Measurements from ENCODE around the gene HOXD12. TPM values are rescaled to one million over a fixed set of nuclear protein-coding genes. Genes with fewer than 3 reads are reported as not detected.

Gene HOXD12
- polyA plus RNA-seq, 1 of the 3 experiments (the other 2 are of a cell fraction), result not detected

DNA sequence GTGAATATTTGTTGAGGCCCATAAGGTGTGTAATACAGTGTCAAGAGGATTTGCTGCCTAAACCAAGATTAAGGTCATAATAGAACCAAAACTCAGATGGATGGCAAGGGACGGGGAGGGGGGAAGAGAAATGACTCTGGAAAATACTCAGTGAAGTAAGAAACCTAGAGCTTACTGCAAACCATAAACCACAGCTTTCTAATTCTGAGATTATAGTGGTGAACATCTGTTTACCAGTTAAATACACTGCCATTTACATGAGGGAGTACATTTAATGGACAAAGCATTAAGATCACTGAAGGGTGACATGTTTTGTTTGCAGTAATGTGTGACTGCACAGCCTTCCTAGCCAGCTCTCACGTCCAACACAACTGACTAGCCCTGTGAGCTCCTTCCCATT lies 35.6 kb upstream of the HOXD12 start:
- H3K27me3 ChIP-seq (ENCODE audit: insufficient read depth), result no peaks in the 10 kb centered on the region; the same call in 1 of the 2 replicates
- POLR2A ChIA-PET, result no interaction called here
- H4K20me1 ChIP-seq (ENCODE audit: insufficient read depth), result no peaks in the 10 kb centered on the region

DNA sequence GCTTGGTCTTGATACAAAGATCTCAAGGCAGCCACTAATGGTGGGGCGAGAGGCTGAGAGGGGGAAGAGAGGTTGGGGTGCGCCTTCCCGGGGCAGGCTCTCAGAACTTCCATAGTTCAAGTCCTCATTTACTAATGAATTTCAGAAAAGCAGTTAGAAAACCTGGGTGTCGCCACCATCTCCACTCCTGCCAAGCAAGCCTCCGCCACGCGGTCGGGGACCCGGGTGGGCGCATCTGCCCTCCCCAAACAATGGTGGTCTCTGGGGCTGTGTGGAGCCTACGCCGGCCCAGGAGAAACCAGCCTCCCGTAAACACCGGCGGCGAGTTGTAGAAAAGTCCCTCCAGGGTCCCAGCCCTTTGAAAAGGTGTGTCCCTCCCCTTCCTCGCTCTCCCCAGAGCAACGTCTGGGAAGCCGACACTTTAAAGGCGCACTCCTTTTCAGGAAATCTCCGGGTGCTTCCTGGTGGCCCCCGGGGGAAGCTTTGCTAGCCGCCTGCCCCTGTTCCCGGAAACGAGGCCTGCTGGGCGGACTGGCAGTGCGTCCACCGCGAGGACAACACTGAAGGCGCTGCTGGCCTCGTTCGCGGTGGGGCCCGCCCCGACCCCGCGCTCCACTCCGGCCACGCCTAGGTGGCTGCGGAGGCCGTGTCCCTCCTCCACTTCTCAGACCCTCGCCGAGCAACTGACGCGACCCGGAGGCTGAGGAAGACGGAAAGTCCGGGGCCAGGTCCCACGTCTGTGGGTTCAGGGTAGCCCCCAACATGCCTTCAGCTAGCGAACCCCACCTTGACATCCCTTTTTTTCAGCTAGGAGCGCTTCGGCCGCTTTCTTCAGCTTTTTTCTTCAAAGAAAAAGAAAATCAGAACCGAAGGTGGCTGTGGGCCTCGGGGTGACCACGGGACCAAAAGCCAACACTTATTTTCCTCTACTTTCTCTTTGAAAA lies 32.7 kb upstream of the HOXD12 start:
- no peak overlapping the region for H2AFZ ChIP-seq (ENCODE audit: low read depth)

More for the DNA sequence above, 35.6 kb upstream of the HOXD12 start:
- no peaks in the 10 kb centered on the region for H3K4me1 ChIP-seq (ENCODE audit: control insufficient read depth in 1 of 2, insufficient read depth in 2 of 2, low read depth in 1 of 2, low read length in 1 of 2)
- no peak overlapping the region for H2AFZ ChIP-seq (ENCODE audit: low read depth)
- H3K4me2 ChIP-seq, result no peak overlapping the region
- no peak overlapping the region for H3K4me3 ChIP-seq (ENCODE audit: low read depth in 2 of 2, low read length in 1 of 2)
- H3K36me3 ChIP-seq (replicated peaks in 1 of 2; ENCODE audit: control insufficient read depth in 1 of 2, insufficient read depth in 2 of 2, low read length in 1 of 2), result no peaks in the 10 kb centered on the region
- H3K9ac ChIP-seq, result no peak overlapping the region
- no peaks in the 10 kb centered on the region for H3K9me3 ChIP-seq
- DNase-seq, result no peak
- CTCF ChIA-PET, result interaction anchor here (1.0 to 2.0 kb wide), 4 partner anchors 10 to 441 kb away, joined by 3 to 5 read pairs (median 4); no protein-coding TSS in a partner anchor
- no peak overlapping the region for H3K27ac ChIP-seq (ENCODE audit: low read depth in 2 of 2, low read length in 1 of 2)
- H3F3A ChIP-seq (replicated peaks; ENCODE audit: insufficient read depth), result no peaks in the 10 kb centered on the region
- WGBS (ENCODE audit: low lambda C conversion rate), result 11% methylated on average over 2 of the region's 2 CpGs
- no peaks in the 10 kb centered on the region for H3K9me2 ChIP-seq
- H3K79me2 ChIP-seq (ENCODE audit: insufficient read depth), result no peaks in the 10 kb centered on the region
- TF ChIP-seq SIN3A (IDR thresholded peaks at IDR 0.05; ENCODE audit: borderline replicate concordance, low read depth, low read length) (no peak), MEF2A (IDR thresholded peaks at IDR 0.05; ENCODE audit: borderline replicate concordance, low read depth) (no peak)

More for the DNA sequence above, 32.7 kb upstream of the HOXD12 start:
- H3F3A ChIP-seq (replicated peaks; ENCODE audit: insufficient read depth), result no peaks in the 10 kb centered on the region
- no peak overlapping the region for H3K4me2 ChIP-seq
- CTCF ChIA-PET, result interaction anchor here (1.6 kb wide), 1 partner anchor 12 kb away, joined by 3 read pairs; no protein-coding TSS in a partner anchor
- 80% methylated on average over 31 of the region's 56 CpGs for WGBS (ENCODE audit: low lambda C conversion rate)
- no peaks in the 10 kb centered on the region for H4K20me1 ChIP-seq (ENCODE audit: insufficient read depth)
- no peaks in the 10 kb centered on the region for H3K79me2 ChIP-seq (ENCODE audit: insufficient read depth)
- no peaks in the 10 kb centered on the region for H3K4me1 ChIP-seq (ENCODE audit: control insufficient read depth in 1 of 2, insufficient read depth in 2 of 2, low read depth in 1 of 2, low read length in 1 of 2)
- H3K27me3 ChIP-seq (ENCODE audit: insufficient read depth), result no peaks in the 10 kb centered on the region; the same call in 1 of the 2 replicates
- H3K9me3 ChIP-seq, result no peaks in the 10 kb centered on the region
- H3K9ac ChIP-seq, result no peak overlapping the region
- DNase-seq, result no peak
- POLR2A ChIA-PET, result no interaction called here
- no peak overlapping the region for H3K4me3 ChIP-seq (ENCODE audit: low read depth in 2 of 2, low read length in 1 of 2)
- H3K27ac ChIP-seq (ENCODE audit: low read depth in 2 of 2, low read length in 1 of 2), result no peak overlapping the region
- TF ChIP-seq NRF1 (IDR thresholded peaks at IDR 0.05; ENCODE audit: low read depth, low read length) (no peak), PBX3 (IDR thresholded peaks at IDR 0.05) (no peak), USF1 (IDR thresholded peaks at IDR 0.05; ENCODE audit: borderline replicate concordance, low read depth) (no peak), FOSL2 (IDR thresholded peaks at IDR 0.05; ENCODE audit: borderline replicate concordance, low read depth) (no peak), GABPA (IDR thresholded peaks at IDR 0.05; ENCODE audit: low read depth) (no peak), RAD21 (IDR thresholded peaks at IDR 0.05; ENCODE audit: low read length) (no peak), EP300 (IDR thresholded peaks at IDR 0.05; ENCODE audit: borderline replicate concordance in 1 of 2, low read depth in 1 of 2, low read length in 1 of 2) (no peak)
- H3K9me2 ChIP-seq, result no peaks in the 10 kb centered on the region
- H3K36me3 ChIP-seq (replicated peaks in 1 of 2; ENCODE audit: control insufficient read depth in 1 of 2, insufficient read depth in 2 of 2, low read length in 1 of 2), result no peaks in the 10 kb centered on the region

All from SK-N-SH (cell line).